Peyer's patch (tissue), 4 donors: ENCODE measurements around the gene SHC2. TPM values are rescaled to one million over a fixed set of nuclear protein-coding genes. Genes with fewer than 3 reads are reported as not detected.

Experiments
- DNase-seq, 3 donors: peaks; one replicate each; pipeline ENCODE4 v3.0.0-alpha.2; 2017 to 2019
- H3K27ac ChIP-seq, 4 donors: fragments of 200-600 bp; sonication (generic); one replicate each; pipeline ENCODE4 v1.5.1; 2016 to 2019
- H3K27me3 ChIP-seq, 2 donors: fragments of 200-600 bp; sonication (generic); one replicate each; pipeline ENCODE4 v1.5.1; 2019
- H3K36me3 ChIP-seq, 3 donors: fragments of 200-600 bp; sonication (generic); one replicate each; pipeline ENCODE4 v1.5.1; 2016 to 2019
- H3K4me1 ChIP-seq, 4 donors: fragments of 200-600 bp; sonication (generic); one replicate each; pipeline ENCODE4 v1.5.1; 2016 to 2019
- H3K4me3 ChIP-seq, 4 donors: fragments of 200-600 bp; sonication (generic); 1 replicate in 3 of 4; 2 replicates in 1 of 4; pipeline ENCODE4 v1.5.1; 2016 to 2019; ENCODE audit warnings: mild to moderate bottlenecking in 1 of 4
- H3K9me3 ChIP-seq, 4 donors: fragments of 200-600 bp; sonication (generic); one replicate each; pipeline ENCODE4 v1.5.1; 2016 to 2019; ENCODE audit warnings: mild to moderate bottlenecking in 1 of 4
- POLR2A ChIP-seq, 2 donors: fragments of 450-650 bp; IDR thresholded peaks; one replicate each; pipeline ENCODE4 v1.5.1; 2017; ENCODE audit warnings: antibody characterized with exemption in 2 of 2, mild to moderate bottlenecking in 2 of 2, moderate library complexity in 2 of 2
- total RNA-seq, 4 donors: library from RNA; depleted of rRNA; stranded (reverse); fragments of >200 nt; gene quantifications; one replicate each; pipeline ENCODE4 v1.1.0, GENCODE V29; 2016
- TF ChIP-seq, protein P1 (sequence below), 6 experiments: fragments of 450-650 bp in 4 of 6; fragments of 200-600 bp in 2 of 6; sonication (generic) in 1 of 6; IDR thresholded peaks; one replicate each; pipeline ENCODE4 v1.5.1; 2017 to 2019; ENCODE audit warnings: antibody characterized with exemption in 6 of 6, mild to moderate bottlenecking in 3 of 6, moderate library complexity in 1 of 6

SHC2 gene
- total RNA-seq, 4 donors from 2014 or later: 9.5 to 33.0 (median 18.3) TPM

DNA sequence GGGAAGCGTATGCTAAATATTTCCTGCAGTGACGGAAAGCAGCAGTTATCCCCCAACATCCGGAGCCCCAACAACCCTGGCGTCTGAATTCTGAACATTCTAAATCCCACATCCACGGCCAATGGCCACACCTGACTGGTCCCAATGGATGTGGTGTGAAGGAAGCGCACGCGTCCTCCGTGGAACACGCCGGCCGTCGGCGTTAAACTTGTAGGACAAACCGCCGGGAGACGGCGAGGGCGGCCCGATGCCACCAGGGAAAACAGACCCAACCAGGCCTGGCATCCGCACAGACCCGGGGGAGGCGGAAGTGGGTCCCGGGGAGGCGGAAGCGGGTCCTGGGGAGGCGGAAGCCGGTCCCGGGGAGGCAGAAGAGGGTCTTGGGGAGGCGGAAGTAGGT, 3.2 kb downstream of the SHC2 start:
- H3K36me3 ChIP-seq: no peaks in the 10 kb centered on the region
- H3K27ac ChIP-seq: no peak overlapping the region
- H3K4me3 ChIP-seq: no peak overlapping the region
- H3K27me3 ChIP-seq: peaks cover 0 to 6% of the 10 kb centered on the region in 2 donors
- H3K4me1 ChIP-seq: peaks cover 3 to 14% (median 11%) of the 10 kb centered on the region in 4 donors
- no peak for DNase-seq
- H3K9me3 ChIP-seq: no peaks in the 10 kb centered on the region
- TF ChIP-seq POLR2A (IDR thresholded peaks at IDR 0.05): no peak
- TF ChIP-seq, protein P1, sequence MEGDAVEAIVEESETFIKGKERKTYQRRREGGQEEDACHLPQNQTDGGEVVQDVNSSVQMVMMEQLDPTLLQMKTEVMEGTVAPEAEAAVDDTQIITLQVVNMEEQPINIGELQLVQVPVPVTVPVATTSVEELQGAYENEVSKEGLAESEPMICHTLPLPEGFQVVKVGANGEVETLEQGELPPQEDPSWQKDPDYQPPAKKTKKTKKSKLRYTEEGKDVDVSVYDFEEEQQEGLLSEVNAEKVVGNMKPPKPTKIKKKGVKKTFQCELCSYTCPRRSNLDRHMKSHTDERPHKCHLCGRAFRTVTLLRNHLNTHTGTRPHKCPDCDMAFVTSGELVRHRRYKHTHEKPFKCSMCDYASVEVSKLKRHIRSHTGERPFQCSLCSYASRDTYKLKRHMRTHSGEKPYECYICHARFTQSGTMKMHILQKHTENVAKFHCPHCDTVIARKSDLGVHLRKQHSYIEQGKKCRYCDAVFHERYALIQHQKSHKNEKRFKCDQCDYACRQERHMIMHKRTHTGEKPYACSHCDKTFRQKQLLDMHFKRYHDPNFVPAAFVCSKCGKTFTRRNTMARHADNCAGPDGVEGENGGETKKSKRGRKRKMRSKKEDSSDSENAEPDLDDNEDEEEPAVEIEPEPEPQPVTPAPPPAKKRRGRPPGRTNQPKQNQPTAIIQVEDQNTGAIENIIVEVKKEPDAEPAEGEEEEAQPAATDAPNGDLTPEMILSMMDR (IDR thresholded peaks at IDR 0.05): no peak

DNA sequence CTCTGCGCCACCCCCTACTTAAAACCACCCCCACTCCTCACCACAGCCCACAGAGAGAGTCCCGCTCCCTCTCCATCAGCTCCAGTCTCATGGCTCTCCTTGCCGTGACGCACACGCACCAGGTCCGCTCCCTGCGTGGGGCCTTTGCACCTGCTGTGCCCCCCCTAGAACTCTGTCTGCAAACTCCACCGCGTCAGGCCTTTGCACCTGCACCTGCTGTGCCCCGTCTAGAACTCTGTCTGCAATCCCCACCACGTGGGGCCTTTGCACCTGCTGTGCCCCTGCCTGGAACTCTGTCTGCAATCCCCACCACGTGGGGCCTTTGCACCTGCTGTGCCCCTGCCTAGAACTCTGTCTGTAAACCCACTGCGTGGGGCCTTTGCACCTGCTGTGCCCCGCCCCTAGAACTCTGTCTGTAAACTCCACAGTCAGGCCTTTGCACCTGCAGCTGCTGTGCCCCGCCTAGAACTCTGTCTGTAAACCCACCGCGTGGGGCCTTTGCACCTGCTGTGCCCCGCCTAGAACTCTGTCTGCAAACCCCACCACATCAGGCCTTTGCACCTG, 4.2 kb downstream of the SHC2 start:
- no peak for DNase-seq
- Histone ChIP-seq H3K36me3 (no peaks in the 10 kb centered on the region), H3K27me3 (peaks cover 0 to 6% of the 10 kb centered on the region in 2 donors), H3K4me1 (peaks cover 2 to 9% (median 7%) of the 10 kb centered on the region in 4 donors), H3K4me3 (no peak overlapping the region), H3K27ac (no peak overlapping the region), H3K9me3 (no peaks in the 10 kb centered on the region)
- TF ChIP-seq, protein P1 (IDR thresholded peaks at IDR 0.05): no peak
- no peak for TF ChIP-seq POLR2A (IDR thresholded peaks at IDR 0.05)

DNA sequence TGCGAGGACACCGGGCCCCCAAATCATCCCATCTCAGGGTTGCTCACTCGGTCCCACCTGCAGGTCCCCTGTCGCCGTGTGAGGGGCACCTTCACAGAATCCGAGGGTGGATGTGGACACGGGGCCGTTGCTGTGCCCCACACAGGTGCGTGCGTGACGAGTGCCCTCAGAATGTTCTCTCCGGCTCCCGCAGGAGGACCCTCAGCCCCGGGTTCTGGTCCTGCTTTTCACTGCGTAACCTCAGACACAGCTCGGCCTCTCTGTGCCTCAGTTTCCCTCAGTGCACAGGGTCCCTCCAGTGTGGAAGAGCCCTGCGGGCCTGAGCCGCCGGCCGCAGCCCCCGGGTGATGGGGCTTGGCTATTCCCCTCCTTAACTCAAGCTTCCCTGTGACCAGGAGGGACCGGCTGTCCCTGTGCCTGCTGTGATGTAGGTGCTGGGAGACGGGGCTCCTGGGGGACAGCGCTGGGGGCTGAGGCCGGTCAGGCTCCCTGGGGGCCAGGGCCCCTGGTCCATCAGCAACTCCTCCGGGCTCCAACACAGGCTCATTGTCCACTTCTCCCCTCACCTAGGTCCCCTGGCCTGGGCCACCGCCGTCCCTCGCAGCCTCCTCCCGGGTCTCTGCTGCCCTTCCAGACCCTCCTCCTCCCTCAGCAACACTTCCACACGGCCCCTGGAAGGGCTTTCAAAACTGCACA, 4.8 kb downstream of the SHC2 start:
- H3K36me3 ChIP-seq: no peaks in the 10 kb centered on the region
- peaks cover 0 to 5% (median 1%) of the 10 kb centered on the region in 4 donors for H3K4me1 ChIP-seq
- H3K9me3 ChIP-seq: no peaks in the 10 kb centered on the region
- H3K4me3 ChIP-seq: no peak overlapping the region
- peaks cover 0 to 6% of the 10 kb centered on the region in 2 donors for H3K27me3 ChIP-seq
- H3K27ac ChIP-seq: no peak overlapping the region
- TF ChIP-seq, protein P1 (IDR thresholded peaks at IDR 0.05): no peak
- TF ChIP-seq POLR2A (IDR thresholded peaks at IDR 0.05): no peak
- DNase-seq: no peak

DNA sequence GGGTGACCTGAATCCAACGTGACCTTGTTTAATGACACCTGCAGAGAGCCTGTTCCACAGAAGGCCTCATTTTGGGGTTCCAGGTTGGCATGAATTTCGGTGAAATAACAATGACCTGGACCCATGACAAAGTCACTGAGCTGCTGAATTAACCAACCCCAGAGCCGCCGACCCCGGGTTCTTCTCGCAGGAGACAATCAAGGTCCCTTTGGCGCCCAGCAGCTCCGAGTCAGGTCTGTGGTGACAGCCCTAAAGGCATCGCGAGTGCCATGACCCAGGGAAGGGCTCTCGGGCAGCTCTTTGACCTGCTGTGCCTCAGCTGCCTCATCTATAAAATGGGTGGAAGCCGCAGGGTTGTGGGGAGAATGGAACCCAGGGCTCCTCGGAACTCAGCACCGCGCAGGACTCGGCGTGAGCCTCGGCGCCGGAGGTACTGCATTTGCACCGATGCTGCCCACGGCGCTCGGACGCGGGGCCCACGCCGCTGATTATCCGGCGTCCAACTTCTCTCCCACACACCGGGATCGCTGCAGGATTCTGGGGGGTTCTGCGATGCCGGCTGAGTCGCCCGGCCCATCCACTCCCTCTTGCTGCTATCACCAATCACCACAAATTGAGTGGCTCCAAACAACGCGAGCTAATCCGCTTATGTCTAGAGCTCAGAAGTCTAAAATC, 5.7 kb downstream of the SHC2 start:
- Histone ChIP-seq H3K27me3 (peaks cover 0 to 4% of the 10 kb centered on the region in 2 donors), H3K27ac (no peak overlapping the region), H3K4me1 (peaks cover 0 to 5% (median 0%) of the 10 kb centered on the region in 4 donors), H3K4me3 (no peak overlapping the region), H3K9me3 (no peaks in the 10 kb centered on the region), H3K36me3 (no peaks in the 10 kb centered on the region)
- TF ChIP-seq, protein P1 (IDR thresholded peaks at IDR 0.05): no peak
- no peak for TF ChIP-seq POLR2A (IDR thresholded peaks at IDR 0.05)
- DNase-seq: no peak

DNA sequence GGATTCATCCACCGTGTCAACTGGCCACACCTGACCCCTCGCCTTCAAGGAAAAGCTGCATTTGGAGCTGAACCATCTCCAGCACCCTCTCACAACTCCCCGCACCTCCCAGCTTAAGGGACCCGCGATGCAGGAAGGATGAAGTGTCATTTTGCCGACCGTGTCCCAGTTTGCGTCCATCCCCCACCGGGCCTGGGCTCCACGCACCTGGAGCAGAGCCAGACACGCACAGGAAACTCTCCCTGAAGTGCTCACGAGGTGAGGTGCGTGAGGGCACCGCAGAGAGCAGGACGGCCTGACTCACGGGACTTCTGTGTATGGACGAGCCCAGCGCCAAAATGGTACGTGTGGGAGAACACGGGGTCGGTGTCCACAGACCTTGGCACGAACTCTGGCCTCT, 7.2 kb downstream of the SHC2 start:
- H3K4me1 ChIP-seq: no peaks in the 10 kb centered on the region
- no peaks in the 10 kb centered on the region for H3K36me3 ChIP-seq
- no peak overlapping the region for H3K4me3 ChIP-seq
- no peak for TF ChIP-seq POLR2A (IDR thresholded peaks at IDR 0.05)
- TF ChIP-seq, protein P1 (IDR thresholded peaks at IDR 0.05): no peak
- no peaks in the 10 kb centered on the region for H3K27me3 ChIP-seq
- H3K9me3 ChIP-seq: no peaks in the 10 kb centered on the region
- H3K27ac ChIP-seq: no peak overlapping the region
- no peak for DNase-seq
